ENCODE data around the gene LPXN.

Gene LPXN

DNA sequence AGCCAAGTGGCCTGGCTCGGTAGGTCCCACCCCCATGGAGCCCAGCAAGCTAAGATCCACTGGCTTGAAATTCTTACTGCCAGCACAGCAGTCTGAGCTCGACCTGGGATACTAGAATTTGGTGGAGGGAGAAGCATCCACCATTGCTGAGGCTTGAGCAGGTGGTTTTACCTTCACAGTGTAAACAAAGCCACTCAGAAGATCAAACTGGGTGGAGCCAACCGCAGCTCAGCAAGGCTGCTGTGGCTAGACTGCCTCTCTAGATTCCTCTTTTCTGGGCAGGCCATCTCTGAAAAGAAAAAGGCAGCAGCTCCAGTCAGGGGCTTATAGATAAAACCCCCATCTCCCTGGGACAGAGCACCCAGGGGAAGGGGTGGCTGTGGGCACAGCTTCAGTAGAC is 45.4 kb downstream of the LPXN start:
- Histone ChIP-seq H3K36me3 (peaks cover 34% of the 10 kb centered on the region), H3K27me3 (no peaks in the 10 kb centered on the region), H3K9me3 (no peaks in the 10 kb centered on the region), H3K4me3 (ENCODE audit: low read depth in 1 of 2, low read length in 1 of 2) (no peak overlapping the region), H3K4me1 (ENCODE audit: control insufficient read depth in 1 of 2, insufficient read depth in 1 of 2, low read depth in 1 of 2, low read length in 1 of 2) (peaks cover 4 to 6% of the 10 kb centered on the region in 2 experiments), H3K27ac (no peak overlapping the region)
- no peak for TF ChIP-seq CTCF (IDR thresholded peaks at IDR 0.05)

DNA sequence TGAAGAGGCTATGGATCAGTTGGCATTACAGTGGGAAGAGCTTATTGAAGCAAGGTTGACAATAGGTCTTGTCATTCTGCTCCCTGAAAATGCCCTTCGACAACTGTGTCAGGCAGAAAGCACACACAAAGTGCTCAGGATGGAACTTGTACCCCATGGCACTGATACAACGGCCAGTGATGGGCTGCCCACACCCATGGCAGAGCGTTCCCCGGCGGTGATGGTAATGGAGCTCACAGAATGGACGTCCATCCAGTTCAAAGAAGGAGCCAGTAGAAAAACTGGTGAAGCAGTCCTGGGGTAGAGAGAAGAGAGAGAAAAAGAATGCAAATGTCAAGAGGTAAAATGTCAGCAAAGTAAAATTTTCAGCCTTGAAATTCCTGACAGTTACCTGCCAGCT is 48.2 kb downstream of the LPXN start:
- peaks cover 30% of the 10 kb centered on the region for H3K36me3 ChIP-seq
- peaks cover 14 to 19% of the 10 kb centered on the region in 2 experiments for H3K4me1 ChIP-seq (ENCODE audit: control insufficient read depth in 1 of 2, insufficient read depth in 1 of 2, low read depth in 1 of 2, low read length in 1 of 2)
- TF ChIP-seq CTCF (IDR thresholded peaks at IDR 0.05): no peak
- H3K27me3 ChIP-seq: no peaks in the 10 kb centered on the region
- H3K9me3 ChIP-seq: no peaks in the 10 kb centered on the region
- H3K27ac ChIP-seq: no peak overlapping the region
- H3K4me3 ChIP-seq (ENCODE audit: low read depth in 1 of 2, low read length in 1 of 2): no peak overlapping the region

GRCh38 chr11:58526721-58527120 is 48.9 kb downstream of the LPXN start:
- H3K27ac ChIP-seq: no peak overlapping the region
- no peak for TF ChIP-seq CTCF (IDR thresholded peaks at IDR 0.05)
- H3K27me3 ChIP-seq: no peaks in the 10 kb centered on the region
- H3K4me3 ChIP-seq (ENCODE audit: low read depth in 1 of 2, low read length in 1 of 2): no peak overlapping the region
- H3K36me3 ChIP-seq: peaks cover 23% of the 10 kb centered on the region
- peaks cover 14 to 19% of the 10 kb centered on the region in 2 experiments for H3K4me1 ChIP-seq (ENCODE audit: control insufficient read depth in 1 of 2, insufficient read depth in 1 of 2, low read depth in 1 of 2, low read length in 1 of 2)
- H3K9me3 ChIP-seq: no peaks in the 10 kb centered on the region

DNA sequence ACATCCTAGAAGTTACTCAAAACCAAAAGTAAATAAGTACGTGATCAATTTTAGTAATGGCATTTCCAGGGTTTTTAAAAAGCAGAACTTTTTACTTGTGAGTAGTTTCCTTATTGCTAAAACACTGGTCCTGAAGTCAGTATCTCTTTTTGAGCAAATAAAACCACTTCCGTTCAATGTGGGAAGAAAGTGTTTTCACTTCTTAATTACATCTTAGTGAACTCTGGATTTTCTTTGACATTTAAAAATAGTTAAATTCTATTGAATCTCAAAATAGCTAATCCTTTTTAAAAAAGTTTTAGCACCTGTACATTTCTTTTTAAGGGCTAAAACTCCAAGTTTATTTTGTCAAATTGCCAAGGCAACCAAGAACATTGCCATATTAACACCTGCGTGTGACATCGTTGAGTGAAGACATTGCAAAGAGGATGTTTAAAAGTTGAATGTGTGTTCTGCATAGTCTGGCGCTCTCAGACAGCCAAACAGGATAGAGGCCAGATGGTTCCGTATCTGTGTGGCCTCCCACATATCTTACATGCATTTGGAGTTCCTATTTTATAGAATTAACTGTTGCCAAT is 50.5 kb downstream of the LPXN start:
- Histone ChIP-seq H3K9me3 (no peaks in the 10 kb centered on the region), H3K4me1 (ENCODE audit: control insufficient read depth in 1 of 2, insufficient read depth in 1 of 2, low read depth in 1 of 2, low read length in 1 of 2) (peaks cover 14 to 19% of the 10 kb centered on the region in 2 experiments), H3K27ac (peak overlapping the region; percentile 76), H3K36me3 (peaks cover 15% of the 10 kb centered on the region), H3K27me3 (no peaks in the 10 kb centered on the region), H3K4me3 (ENCODE audit: low read depth in 1 of 2, low read length in 1 of 2) (peak overlapping the region in 1 of 2 experiments; percentile 38)
- no peak for TF ChIP-seq CTCF (IDR thresholded peaks at IDR 0.05)

DNA sequence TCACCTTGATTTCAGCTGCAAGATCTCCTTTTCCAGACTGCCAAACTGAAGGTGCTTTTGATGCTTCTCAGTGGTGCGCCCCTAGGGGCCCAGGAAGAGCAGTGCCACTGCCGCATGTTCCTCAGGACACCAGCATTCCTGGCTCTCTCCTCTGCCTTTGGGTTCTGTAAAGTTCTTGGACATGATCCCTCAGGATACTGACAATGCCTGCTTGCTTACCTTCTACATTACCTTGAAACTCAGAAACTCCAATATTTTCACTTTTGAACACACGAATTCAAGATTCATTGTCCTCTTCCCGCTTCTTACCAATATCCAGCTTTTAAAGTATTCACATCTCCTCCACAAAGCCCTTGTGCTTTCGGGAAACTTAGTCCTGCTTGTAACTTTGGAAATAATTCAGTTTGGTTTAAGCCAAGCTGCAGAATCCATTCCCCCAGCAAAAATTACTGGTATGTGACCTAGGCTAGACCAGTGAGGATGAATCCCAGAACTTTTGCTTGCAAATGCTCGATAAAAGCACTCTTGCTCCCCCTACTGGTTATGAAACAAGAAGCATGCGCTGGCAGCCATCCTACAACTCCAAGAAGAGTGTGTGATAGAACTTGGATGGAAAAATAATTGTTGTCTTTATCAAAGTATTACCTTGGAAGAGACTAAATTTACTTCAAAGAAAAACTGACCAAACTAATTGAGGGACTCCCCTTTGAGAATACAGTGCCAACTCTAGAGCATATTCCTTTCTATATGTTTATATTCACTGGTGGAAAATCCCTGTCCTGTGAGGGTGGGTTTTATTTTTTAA is 51.2 kb downstream of the LPXN start:
- peak overlapping the region; percentile 76 for H3K27ac ChIP-seq
- peak; percentile 69 for TF ChIP-seq CTCF (IDR thresholded peaks at IDR 0.05)
- no peaks in the 10 kb centered on the region for H3K9me3 ChIP-seq
- no peaks in the 10 kb centered on the region for H3K27me3 ChIP-seq
- peaks cover 14% of the 10 kb centered on the region for H3K36me3 ChIP-seq
- peaks cover 14 to 19% of the 10 kb centered on the region in 2 experiments for H3K4me1 ChIP-seq (ENCODE audit: control insufficient read depth in 1 of 2, insufficient read depth in 1 of 2, low read depth in 1 of 2, low read length in 1 of 2)
- peak overlapping the region; percentile 20 to 38 for H3K4me3 ChIP-seq (ENCODE audit: low read depth in 1 of 2, low read length in 1 of 2)
